Activated effector memory CD4-positive, alpha-beta T cell treated with anti-CD3 and anti-CD28 coated beads, Interleukin-2, amount 50 U/mL, for 16 hours (primary cell): ENCODE measurements around the gene ADCY4.
"Not testable (repeated sequence)": the region's sequence is repeated elsewhere in the genome, so short reads cannot be mapped to it uniquely, and the experiment has no call there.

Experiments
- DNase-seq: peaks from one replicate; pipeline ENCODE4 v3.0.0-alpha.2; 2020

Gene ADCY4

GRCh38 chr14:24334431-24335291 is at the start of gene ADCY4:
TSS of gene ADCY4 (minus strand) at chr14:24335071. CDS start at chr14:24334652, 419 bp downstream.
- peak; percentile 71 for DNase-seq

- DNase-seq = no peak
Observed at GRCh38 chr14:24384169-24384568, 49.3 kb upstream of the ADCY4 start.

- DNase-seq = no peak
Observed at GRCh38 chr14:24382064-24382371, 47.1 kb upstream of the ADCY4 start.

- no peak for DNase-seq
Observed at GRCh38 chr14:24381363-24382063, 46.6 kb upstream of the ADCY4 start.

- no peak for DNase-seq
Observed at GRCh38 chr14:24379907-24380730, 45.2 kb upstream of the ADCY4 start.

- no peak for DNase-seq
Observed at GRCh38 chr14:24378981-24379906, 44.4 kb upstream of the ADCY4 start.

- no peak for DNase-seq
Observed at GRCh38 chr14:24378327-24378726, 43.5 kb upstream of the ADCY4 start.

- DNase-seq = no peak
Observed at GRCh38 chr14:24377657-24378056, 42.8 kb upstream of the ADCY4 start.

GRCh38 chr14:24377126-24377525 is 42.3 kb upstream of the ADCY4 start:
- DNase-seq = no peak

- no peak for DNase-seq
Observed at GRCh38 chr14:24376448-24377070, 41.7 kb upstream of the ADCY4 start.

GRCh38 chr14:24372701-24373416 is 38.0 kb upstream of the ADCY4 start:
- no peak for DNase-seq

GRCh38 chr14:24371605-24372004 is 36.7 kb upstream of the ADCY4 start:
- DNase-seq = not testable (repeated sequence)

- no peak for DNase-seq
Observed at GRCh38 chr14:24370748-24371147, 35.9 kb upstream of the ADCY4 start.

GRCh38 chr14:24369907-24370687 is 35.2 kb upstream of the ADCY4 start:
- DNase-seq = no peak

GRCh38 chr14:24369463-24369862 is 34.6 kb upstream of the ADCY4 start:
- no peak for DNase-seq

- DNase-seq = peak; percentile 70
Observed at GRCh38 chr14:24368562-24369252, 33.8 kb upstream of the ADCY4 start.

- DNase-seq = no peak
Observed at GRCh38 chr14:24368212-24368561, 33.3 kb upstream of the ADCY4 start.

- no peak for DNase-seq
Observed at GRCh38 chr14:24367514-24368211, 32.8 kb upstream of the ADCY4 start, which contains the start of gene NFATC4. TSS of gene NFATC4 (plus strand) at chr14:24368184. CDS start at chr14:24368341, 157 bp downstream.
